Testis (tissue), 5 donors: ENCODE results near the gene ANO4. TPM values are rescaled to one million over a fixed set of nuclear protein-coding genes. Genes with fewer than 3 reads are reported as not detected.

Experiments
- DNase-seq: peaks from one replicate; pipeline ENCODE4 v3.0.0-alpha.2; 2019
- H3K27ac ChIP-seq, 2 donors: fragments of 200-600 bp; sonication (generic); one replicate each; pipeline ENCODE4 v1.5.1; 2019
- H3K27me3 ChIP-seq: fragments of 200-600 bp; sonication (generic); one replicate; pipeline ENCODE4 v1.5.1; 2019
- H3K36me3 ChIP-seq: fragments of 200-600 bp; sonication (generic); one replicate; pipeline ENCODE4 v1.5.1; 2017; ENCODE audit warnings: low read depth; ENCODE audit errors: missing control alignments
- H3K4me1 ChIP-seq: fragments of 200-600 bp; sonication (generic); one replicate; pipeline ENCODE4 v1.5.1; 2019
- H3K4me3 ChIP-seq, 2 donors: fragments of 200-600 bp; sonication (generic); one replicate each; pipeline ENCODE4 v1.5.1; 2017 to 2019
- H3K9me3 ChIP-seq: fragments of 200-600 bp; sonication (generic); one replicate; pipeline ENCODE4 v1.5.1; 2017
- CTCF ChIP-seq, 3 experiments: fragments of 450-650 bp in 2 of 3; fragments of 200-600 bp in 1 of 3; sonication (generic) in 1 of 3; IDR thresholded peaks; one replicate each; pipeline ENCODE4 v1.5.1; 2016 to 2019; ENCODE audit warnings: antibody characterized with exemption in 3 of 3, mild to moderate bottlenecking in 2 of 3, moderate library complexity in 1 of 3
- POLR2A ChIP-seq: fragments of 450-650 bp; IDR thresholded peaks from one replicate; pipeline ENCODE4 v1.6.1; 2017; ENCODE audit warnings: antibody characterized with exemption, mild to moderate bottlenecking, moderate library complexity
- WGBS, 2 donors: methylation state at CpG; one replicate each; pipeline ENCODE4 v1.1.5; 2018; 5-methylcytosine and 5-hydroxymethylcytosine counted together
- intact Hi-C: fragments of 100-400 bp; cut with DNase I; formaldehyde crosslinking; loops from one replicate; pipeline ENCODE4 v1.15.1; 2023; ENCODE audit warnings: low total_unique reads
- long read RNA-seq, 2 donors: transcript quantifications; one replicate each; lab custom pipeline, GENCODE V29; 2026
- polyA plus RNA-seq: library from polyadenylated mRNA; stranded (reverse); fragments of 350-450 nt; fragmentation: Illumina TruSeq; extraction: RNeasy Lipid Tissue Mini Kit (QIAGEN cat#74804); gene quantifications from one replicate; pipeline ENCODE4 v1.2.3, GENCODE V29; 2014; ENCODE audit warnings: low read depth, low replicate concordance; ENCODE audit not compliant: insufficient read depth
- total RNA-seq, 2 donors: library from RNA; depleted of rRNA; stranded (reverse); fragments of >200 nt; gene quantifications; one replicate each; pipeline ENCODE4 v1.2.3, GENCODE V29; 2016

The ANO4 gene
- total RNA-seq (10 to 100 TPM in 1 of 2 donors, 1 to 10 TPM in 1; 9.5 to 13.0 TPM), polyA plus RNA-seq (2.4 TPM)
- long read RNA-seq, donor 1: 0 reads
- long read RNA-seq, donor 2: 0 reads

- Histone ChIP-seq H3K36me3 (no peaks in the 10 kb centered on the region), H3K27ac (no peak within 1 kb of the TSS), H3K4me1 (no peaks in the 10 kb centered on the region), H3K27me3 (no peaks in the 10 kb centered on the region), H3K4me3 (no peak within 1 kb of the TSS), H3K9me3 (no peaks in the 10 kb centered on the region)
- TF ChIP-seq POLR2A (no peak), CTCF (IDR thresholded peaks at IDR 0.05) (no peak)
- intact Hi-C loops: no loop called here
- 29 to 33% methylated on average over 15 to 18 of the region's 18 CpGs for WGBS, 2 donors
- DNase-seq: no peak
Measured at GRCh38 chr12:100794441-100795173, at the start of gene ANO4. Gene ANO4 (plus strand): TSS chr12:100794776. CDS start chr12:100901786, 107,010 bp downstream.

- no peak overlapping the region for H3K27ac ChIP-seq
Measured at GRCh38 chr12:100745378-100746071, 49.1 kb upstream of the ANO4 start.

GRCh38 chr12:100752841-100753240 lies 41.7 kb upstream of the ANO4 start:
- Histone ChIP-seq H3K27me3 (no peaks in the 10 kb centered on the region), H3K4me3 (no peak overlapping the region), H3K9me3 (no peaks in the 10 kb centered on the region), H3K27ac (no peak overlapping the region), H3K4me1 (no peaks in the 10 kb centered on the region), H3K36me3 (no peaks in the 10 kb centered on the region)
- intact Hi-C loops: no loop called here
- TF ChIP-seq CTCF (IDR thresholded peaks at IDR 0.05): no peak
- TF ChIP-seq POLR2A: no peak
- no peak for DNase-seq
- WGBS, 2 donors: 82 to 83% methylated on average over 2 of the region's 2 CpGs

More at GRCh38 chr12:100745378-100746071, 49.1 kb upstream of the ANO4 start:
- DNase-seq: no peak
- Histone ChIP-seq H3K9me3 (no peaks in the 10 kb centered on the region), H3K4me1 (no peaks in the 10 kb centered on the region), H3K27me3 (no peaks in the 10 kb centered on the region), H3K36me3 (no peaks in the 10 kb centered on the region), H3K4me3 (no peak overlapping the region)
- WGBS, 2 donors: 81 to 91% methylated on average over 3 of the region's 3 CpGs
- intact Hi-C loops: no loop called here
- TF ChIP-seq CTCF (IDR thresholded peaks at IDR 0.05) (no peak), POLR2A (no peak)

- Histone ChIP-seq H3K36me3 (no peaks in the 10 kb centered on the region), H3K27me3 (no peaks in the 10 kb centered on the region), H3K9me3 (no peaks in the 10 kb centered on the region), H3K27ac (no peak overlapping the region), H3K4me3 (no peak overlapping the region), H3K4me1 (no peaks in the 10 kb centered on the region)
- DNase-seq: no peak
- intact Hi-C loops: no loop called here
- WGBS, 2 donors: 94 to 98% methylated on average over 2 of the region's 2 CpGs
- TF ChIP-seq POLR2A: no peak
- no peak for TF ChIP-seq CTCF (IDR thresholded peaks at IDR 0.05)
Measured at GRCh38 chr12:100753837-100754236, 40.7 kb upstream of the ANO4 start.
